ENCODE results near the gene SLC5A9.
"Not testable (repeated sequence)": the region's sequence is repeated elsewhere in the genome, so short reads cannot be mapped to it uniquely, and the experiment has no call there.

SLC5A9 gene

GRCh38 chr1:48246727-48247126, 24.2 kb downstream of the SLC5A9 start:
- no peak for DNase-seq

DNA sequence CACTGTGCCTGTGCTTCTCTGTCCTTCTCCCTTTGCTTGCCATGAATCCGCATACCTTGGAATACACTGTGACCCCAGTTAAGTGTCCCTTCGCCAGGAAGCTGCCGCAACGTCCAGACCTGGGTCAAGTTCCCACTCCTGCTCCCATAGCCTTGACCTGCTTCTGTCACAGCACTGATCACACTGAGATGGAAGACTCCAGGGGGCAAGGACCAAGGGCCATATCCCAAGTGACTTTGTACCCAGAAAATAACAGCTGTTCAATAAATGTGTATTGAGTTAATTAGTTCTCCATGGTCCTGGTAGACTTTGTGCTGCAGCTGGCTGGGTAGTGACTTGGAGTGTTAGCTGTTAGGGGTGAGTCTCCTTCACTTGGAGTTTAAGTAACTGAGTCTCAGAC, 25.8 kb downstream of the SLC5A9 start:
- no peak for DNase-seq

DNA sequence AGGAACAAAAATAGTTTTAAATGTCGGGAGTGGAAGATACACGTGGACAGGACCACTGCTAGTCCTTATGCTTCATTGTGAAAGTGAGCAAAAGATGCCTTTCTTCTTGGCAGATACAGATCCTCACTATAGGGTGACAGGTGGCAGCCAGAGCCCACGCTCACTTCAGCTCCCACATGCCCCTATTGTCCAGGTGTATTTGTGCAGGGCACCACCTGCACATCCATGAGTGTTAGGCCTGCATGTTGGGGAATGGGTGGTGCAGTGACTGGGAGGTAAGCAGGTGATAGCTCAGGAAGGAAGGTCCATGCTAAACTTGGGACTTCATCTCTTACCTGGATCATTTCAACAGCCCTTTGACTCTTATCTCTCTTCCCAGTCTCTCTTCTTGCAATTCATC, 27.4 kb downstream of the SLC5A9 start:
- no peak for DNase-seq

DNA sequence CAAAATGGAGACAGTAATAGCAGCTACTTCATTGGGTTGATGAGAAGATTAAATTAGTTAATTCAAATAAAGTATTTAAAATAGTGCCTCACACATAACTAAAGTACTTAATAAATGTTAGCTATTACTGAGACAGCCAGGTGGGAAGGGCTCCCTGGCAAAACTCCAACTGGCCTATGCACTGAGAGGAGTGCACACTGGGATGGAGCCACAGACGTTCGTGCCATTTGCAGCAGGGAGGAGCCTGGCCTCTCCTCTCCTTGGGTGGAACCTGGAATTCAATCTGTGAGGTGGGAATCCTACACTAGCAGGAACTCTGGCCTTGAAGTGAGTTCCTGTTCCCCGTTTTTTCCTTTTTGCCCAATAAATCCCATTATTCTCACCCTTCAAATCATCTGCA, 28.1 kb downstream of the SLC5A9 start:
- no peak for DNase-seq

GRCh38 chr1:48251323-48251722, 28.8 kb downstream of the SLC5A9 start:
- DNase-seq = no peak

GRCh38 chr1:48251821-48252220, 29.3 kb downstream of the SLC5A9 start:
- DNase-seq = no peak

DNA sequence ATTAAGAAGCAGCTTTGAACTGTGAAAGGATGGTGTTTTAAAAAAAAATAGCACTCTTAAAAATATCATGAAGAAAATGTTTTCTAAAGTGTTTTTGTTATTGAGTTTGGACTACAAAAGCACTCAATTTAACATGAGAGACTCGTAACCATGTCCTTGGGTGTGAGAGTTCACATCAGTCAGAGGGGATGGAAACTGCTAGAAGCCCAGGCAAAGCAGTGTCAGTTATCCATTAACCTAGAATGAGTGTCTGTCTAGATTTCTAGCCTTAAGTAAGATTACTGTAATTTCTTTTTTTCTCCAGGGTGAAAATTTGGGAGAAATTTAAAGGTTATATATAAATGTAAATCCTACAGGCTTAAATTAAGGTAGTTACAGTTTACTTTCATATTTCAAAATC, 31.7 kb downstream of the SLC5A9 start:
- no peak for DNase-seq

DNA sequence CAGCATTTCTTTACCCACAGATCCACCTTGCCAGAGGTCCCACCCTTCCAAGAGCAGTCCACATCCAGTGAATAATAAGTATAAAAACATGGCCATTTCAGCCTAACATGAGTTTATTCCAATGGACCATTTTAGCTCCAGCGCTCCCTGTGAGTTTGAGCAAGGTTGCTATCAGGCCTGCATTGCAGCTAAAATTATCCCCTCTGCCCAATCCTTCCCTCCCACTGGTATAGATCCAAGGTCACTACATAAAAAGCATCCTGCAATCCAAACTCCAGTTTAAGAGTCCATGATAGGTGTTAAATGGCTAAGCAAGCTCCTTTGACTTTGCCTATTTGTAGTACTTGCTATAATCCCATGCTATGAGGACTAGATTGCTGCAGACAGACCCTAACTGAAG, 35.6 kb downstream of the SLC5A9 start:
- DNase-seq = no peak

DNA sequence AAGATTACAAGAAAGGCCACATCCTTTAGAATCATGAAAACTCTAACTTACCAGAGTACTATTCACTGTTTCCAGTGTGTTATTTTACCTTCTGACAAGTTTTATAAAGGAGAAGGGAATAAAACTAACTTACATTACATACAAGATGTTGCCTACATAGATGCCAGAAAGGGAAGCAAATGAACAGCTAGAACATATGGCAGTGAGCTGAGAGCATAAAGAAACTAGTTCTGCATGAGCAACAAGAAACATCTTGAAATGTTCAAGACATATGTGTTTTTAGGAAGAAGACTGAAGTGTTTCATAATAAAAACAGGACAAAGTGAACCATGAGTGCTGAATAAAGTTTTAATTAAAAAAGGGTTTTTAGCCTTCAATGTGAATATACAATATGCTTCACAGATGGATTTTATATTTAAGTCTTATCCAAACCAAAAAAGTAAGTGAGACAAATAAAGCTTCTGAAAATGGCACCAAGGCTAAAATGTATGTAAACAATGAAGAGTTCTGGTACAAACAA, 39.4 kb downstream of the SLC5A9 start:
- no peak for DNase-seq

- DNase-seq = no peak
Observed at GRCh38 chr1:48263041-48263440, 40.5 kb downstream of the SLC5A9 start.

DNA sequence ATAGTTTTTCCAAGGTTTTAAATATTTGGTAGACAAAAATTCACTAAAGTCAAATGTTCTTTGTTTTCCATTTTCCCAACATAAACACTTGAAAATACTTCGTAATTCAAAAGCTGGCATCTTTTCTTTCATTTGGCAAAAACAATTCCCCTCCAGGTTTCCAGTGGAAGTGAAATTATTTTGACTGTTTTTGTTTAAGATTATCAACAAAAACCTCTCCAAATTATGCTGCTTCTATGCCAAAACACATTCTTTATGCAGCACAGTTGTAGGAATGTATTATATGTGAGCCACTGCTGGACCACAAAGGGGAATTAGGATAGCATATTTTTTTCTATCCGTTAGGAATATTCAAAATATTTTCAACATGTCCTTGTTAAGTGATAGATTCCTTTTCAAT, 44.1 kb downstream of the SLC5A9 start:
- no peak for DNase-seq

DNA sequence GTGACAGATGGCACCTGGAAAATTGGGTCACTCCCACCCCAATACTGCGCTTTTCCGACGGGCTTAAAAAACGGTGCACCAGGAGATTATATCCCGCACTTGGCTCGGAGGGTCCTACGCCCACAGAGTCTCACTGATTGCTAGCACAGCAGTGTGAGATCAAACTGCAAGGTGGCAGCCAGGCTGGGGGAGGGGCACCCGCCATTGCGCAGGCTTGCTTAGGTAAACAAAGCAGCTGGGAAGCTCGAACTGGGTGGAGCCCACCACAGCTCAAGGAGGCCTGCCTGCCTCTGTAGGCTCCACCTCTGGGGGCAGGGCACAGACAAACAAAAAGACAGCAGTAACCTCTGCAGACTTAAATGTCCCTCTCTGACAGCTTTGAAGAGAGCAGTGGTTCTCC, 54.9 kb downstream of the SLC5A9 start:
- DNase-seq = not testable (repeated sequence)

DNA sequence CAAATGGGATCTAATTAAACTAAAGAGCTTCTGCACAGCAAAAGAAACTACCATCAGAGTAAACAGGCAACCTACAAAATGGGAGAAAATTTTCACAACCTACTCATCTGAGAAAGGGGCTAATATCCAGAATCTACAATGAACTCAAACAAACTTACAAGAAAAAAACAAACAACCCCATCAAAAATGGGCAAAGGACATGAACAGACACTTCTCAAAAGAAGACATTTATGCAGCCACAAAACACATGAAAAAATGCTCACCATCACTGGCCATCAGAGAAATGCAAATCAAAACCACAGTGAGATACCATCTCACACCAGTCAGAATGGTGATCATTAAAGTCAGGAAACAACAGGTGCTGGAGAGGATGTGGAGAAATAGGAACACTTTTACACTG, 59.8 kb downstream of the SLC5A9 start:
- DNase-seq = not testable (repeated sequence)

- DNase-seq = not testable (repeated sequence)
Observed at GRCh38 chr1:48284696-48285420, 62.3 kb downstream of the SLC5A9 start.

DNA sequence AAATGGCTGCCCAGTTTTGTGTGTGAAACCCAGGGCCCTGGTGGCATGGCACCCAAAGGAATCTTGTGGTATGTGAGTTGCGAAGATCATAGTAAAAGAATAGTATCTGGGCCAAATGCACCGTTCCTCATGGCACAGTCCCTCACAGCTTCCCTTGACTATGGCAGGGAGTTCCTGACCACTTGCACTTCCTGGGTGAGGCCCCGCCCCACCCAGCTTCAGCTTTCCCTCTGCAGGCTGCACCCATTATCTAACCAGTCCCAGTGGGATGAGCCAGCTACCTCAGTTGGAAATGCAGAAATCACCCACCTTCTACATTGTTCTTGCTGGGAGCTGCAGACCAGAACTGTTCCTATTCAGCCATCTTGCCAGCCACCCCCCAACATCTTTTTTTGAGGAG, 63.0 kb downstream of the SLC5A9 start:
- DNase-seq = no peak

GRCh38 chr1:48291421-48291820, 68.9 kb downstream of the SLC5A9 start:
- no peak for DNase-seq

- DNase-seq = no peak
Observed at GRCh38 chr1:48292706-48293105, 70.2 kb downstream of the SLC5A9 start.

DNA sequence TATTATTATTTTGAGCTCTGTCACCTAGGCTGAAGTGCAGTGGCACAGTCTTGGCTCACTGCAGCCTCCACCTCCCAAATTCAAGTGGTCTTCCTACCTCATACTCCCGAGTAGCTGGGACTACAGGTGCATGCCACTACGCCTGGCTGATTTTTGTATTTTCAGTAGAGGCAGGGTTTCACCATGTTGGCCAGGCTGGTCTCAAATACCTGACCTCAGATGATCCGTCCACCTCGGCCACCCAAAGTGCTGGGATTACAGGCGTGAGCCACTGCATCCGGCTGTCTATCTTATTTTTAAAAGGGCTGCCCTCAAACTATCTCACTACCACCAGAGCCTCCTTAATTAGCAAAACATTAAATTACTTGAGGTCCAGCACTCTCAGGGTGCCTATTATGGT, 71.6 kb downstream of the SLC5A9 start:
- DNase-seq = not testable (repeated sequence)

- no peak for DNase-seq
Observed at GRCh38 chr1:48294656-48295055, 72.1 kb downstream of the SLC5A9 start.

Measured in CD4-positive, alpha-beta T cell treated with Interleukin-6 for 4 hours (primary cell).